BLaER1 treated with 17β-estradiol and CSF1 and Interleukin-3, amounts not matched to agents 10 nM and 100 nM (cell line): ENCODE results near the gene SLC25A43.
A peak's percentile ranks its signal among the peaks of the same experiment; 100 is the strongest.

Experiments
- H3K27ac ChIP-seq, 11 experiments: shearing (Covaris generic); formaldehyde crosslinking; 2 replicates each; pipeline ENCODE4 v1.8.1; 2022
- H3K27me3 ChIP-seq, 11 experiments: shearing (Covaris generic); formaldehyde crosslinking; 2 replicates each; pipeline ENCODE4 v1.8.1; 2022
- H3K36me3 ChIP-seq, 11 experiments: shearing (Covaris generic); formaldehyde crosslinking; 2 replicates each; pipeline ENCODE4 v1.8.1; 2022
- H3K4me1 ChIP-seq, 10 experiments: shearing (Covaris generic); formaldehyde crosslinking; 2 replicates each; pipeline ENCODE4 v1.8.1; 2022
- H3K4me2 ChIP-seq, 11 experiments: shearing (Covaris generic); formaldehyde crosslinking; 2 replicates each; pipeline ENCODE4 v1.8.1; 2022
- H3K4me3 ChIP-seq, 10 experiments: shearing (Covaris generic); formaldehyde crosslinking; 2 replicates each; pipeline ENCODE4 v1.8.1; 2022
- H3K9ac ChIP-seq, 11 experiments: shearing (Covaris generic); formaldehyde crosslinking; 2 replicates each; pipeline ENCODE4 v1.8.1; 2022
- H3K9me3 ChIP-seq, 11 experiments: shearing (Covaris generic); formaldehyde crosslinking; replicated peaks in 1 of 11; 2 replicates each; pipeline ENCODE4 v1.8.1; 2022
- H4K20me1 ChIP-seq, 11 experiments: shearing (Covaris generic); formaldehyde crosslinking; 2 replicates each; pipeline ENCODE4 v1.8.1; 2022
- Cebpa-rat ChIP-seq, 11 experiments: shearing (Covaris generic); IDR thresholded peaks; 2 replicates each; pipeline ENCODE4 v1.8.1; 2022

Gene SLC25A43

GRCh38 chrX:119467842-119468550, 68.9 kb downstream of the SLC25A43 start, which contains the start of gene SLC25A5:
TSS of gene SLC25A5 (plus strand) at chrX:119468444. CDS start at chrX:119468516, 72 bp downstream.
- H3K4me1 ChIP-seq, result peaks cover 0 to 17% (median 14%) of the 10 kb centered on the region in 10 experiments; a peak in 15 of 20 replicates
- no peaks in the 10 kb centered on the region for H3K27me3 ChIP-seq
- peak within 1 kb of the TSS; percentile 69 to 84 (median 79) for H3K4me2 ChIP-seq
- peaks cover 20 to 29% (median 25%) of the 10 kb centered on the region in 11 experiments; a peak in 21 of 22 replicates for H3K36me3 ChIP-seq
- H3K4me3 ChIP-seq, result peak within 1 kb of the TSS; percentile 69 to 85 (median 80)
- no peak for TF ChIP-seq Cebpa-rat (IDR thresholded peaks at IDR 0.05)
- H3K27ac ChIP-seq, result peak within 1 kb of the TSS; percentile 85 to 99 (median 95)
- peak within 1 kb of the TSS; percentile 86 to 99 (median 95) for H3K9ac ChIP-seq
- H4K20me1 ChIP-seq, result peaks cover 16 to 25% (median 19%) of the 10 kb centered on the region in 11 experiments
- H3K9me3 ChIP-seq, result peaks cover 0 to 20% (median 12%) of the 10 kb centered on the region in 11 experiments; a peak in 15 of 22 replicates

- H3K4me1 ChIP-seq, result peaks cover 0 to 17% (median 14%) of the 10 kb centered on the region in 10 experiments; a peak in 15 of 20 replicates
- H3K4me2 ChIP-seq, result peak overlapping the region; percentile 69 to 84 (median 79)
- peak overlapping the region; percentile 69 to 85 (median 80) for H3K4me3 ChIP-seq
- H3K36me3 ChIP-seq, result peaks cover 20 to 29% (median 25%) of the 10 kb centered on the region in 11 experiments; a peak in 21 of 22 replicates
- H3K27ac ChIP-seq, result peak overlapping the region; percentile 85 to 99 (median 95)
- TF ChIP-seq Cebpa-rat (IDR thresholded peaks at IDR 0.05), result no peak
- H3K9ac ChIP-seq, result peak overlapping the region; percentile 86 to 99 (median 95)
- H3K27me3 ChIP-seq, result no peaks in the 10 kb centered on the region
- peaks cover 0 to 20% (median 12%) of the 10 kb centered on the region in 11 experiments; a peak in 15 of 22 replicates for H3K9me3 ChIP-seq
- H4K20me1 ChIP-seq, result peaks cover 16 to 25% (median 19%) of the 10 kb centered on the region in 11 experiments
Measured at GRCh38 chrX:119468551-119469312, 69.6 kb downstream of the SLC25A43 start.

- H3K4me1 ChIP-seq, result peaks cover 0 to 17% (median 14%) of the 10 kb centered on the region in 10 experiments; a peak in 15 of 20 replicates
- peak overlapping the region; percentile 69 to 84 (median 79) for H3K4me2 ChIP-seq
- TF ChIP-seq Cebpa-rat (IDR thresholded peaks at IDR 0.05), result no peak
- H3K36me3 ChIP-seq, result peaks cover 20 to 29% (median 25%) of the 10 kb centered on the region in 11 experiments; a peak in 21 of 22 replicates
- peak overlapping the region; percentile 69 to 85 (median 80) for H3K4me3 ChIP-seq
- peaks cover 16 to 25% (median 19%) of the 10 kb centered on the region in 11 experiments for H4K20me1 ChIP-seq
- no peaks in the 10 kb centered on the region for H3K27me3 ChIP-seq
- peak overlapping the region; percentile 86 to 99 (median 95) for H3K9ac ChIP-seq
- peak overlapping the region in 10 of 11 experiments; percentile 85 to 99 (median 96); a peak in 21 of 22 replicates for H3K27ac ChIP-seq
- peaks cover 0 to 20% (median 12%) of the 10 kb centered on the region in 11 experiments; a peak in 15 of 22 replicates for H3K9me3 ChIP-seq
Measured at GRCh38 chrX:119469313-119469635, 70.1 kb downstream of the SLC25A43 start.

GRCh38 chrX:119474615-119475388, 75.7 kb downstream of the SLC25A43 start:
- H3K27me3 ChIP-seq, result no peaks in the 10 kb centered on the region
- no peak overlapping the region for H3K4me3 ChIP-seq
- peaks cover 11 to 29% (median 22%) of the 10 kb centered on the region in 10 experiments for H3K4me1 ChIP-seq
- no peak overlapping the region for H3K27ac ChIP-seq
- peaks cover 9 to 17% (median 11%) of the 10 kb centered on the region in 11 experiments for H4K20me1 ChIP-seq
- H3K36me3 ChIP-seq, result peaks cover 16 to 21% (median 20%) of the 10 kb centered on the region in 11 experiments; a peak in 21 of 22 replicates
- peaks cover 0 to 2% (median 0%) of the 10 kb centered on the region in 11 experiments; a peak in 3 of 22 replicates for H3K9me3 ChIP-seq
- TF ChIP-seq Cebpa-rat (IDR thresholded peaks at IDR 0.05), result no peak
- no peak overlapping the region for H3K4me2 ChIP-seq
- no peak overlapping the region for H3K9ac ChIP-seq

- H3K36me3 ChIP-seq, result peaks cover 10 to 14% (median 12%) of the 10 kb centered on the region in 11 experiments; a peak in 20 of 22 replicates
- H4K20me1 ChIP-seq, result peaks cover 2 to 10% (median 4%) of the 10 kb centered on the region in 11 experiments; a peak in 18 of 22 replicates
- H3K9me3 ChIP-seq, result no peaks in the 10 kb centered on the region
- no peak overlapping the region for H3K4me3 ChIP-seq
- no peak overlapping the region for H3K9ac ChIP-seq
- no peak for TF ChIP-seq Cebpa-rat (IDR thresholded peaks at IDR 0.05)
- H3K27me3 ChIP-seq, result no peaks in the 10 kb centered on the region
- H3K4me1 ChIP-seq, result peaks cover 11 to 23% (median 15%) of the 10 kb centered on the region in 10 experiments; a peak in 19 of 20 replicates
- no peak overlapping the region for H3K4me2 ChIP-seq
- no peak overlapping the region for H3K27ac ChIP-seq
Measured at GRCh38 chrX:119475389-119476101, 76.4 kb downstream of the SLC25A43 start.

- TF ChIP-seq Cebpa-rat (IDR thresholded peaks at IDR 0.05), result peak in 7 of 11 experiments; percentile 18 to 83 (median 58); a peak in 10 of 22 replicates
- no peaks in the 10 kb centered on the region for H3K9me3 ChIP-seq
- H3K27me3 ChIP-seq, result no peaks in the 10 kb centered on the region
- H3K4me3 ChIP-seq, result no peak overlapping the region; a peak in 1 of 20 replicates
- peaks cover 20 to 36% (median 26%) of the 10 kb centered on the region in 10 experiments for H3K4me1 ChIP-seq
- H3K4me2 ChIP-seq, result peak overlapping the region in 10 of 11 experiments; percentile 21 to 68 (median 52); a peak in 20 of 22 replicates
- peak overlapping the region in 6 of 11 experiments; percentile 33 to 71 (median 57); a peak in 11 of 22 replicates for H3K27ac ChIP-seq
- H3K9ac ChIP-seq, result peak overlapping the region in 4 of 11 experiments; percentile 22 to 49 (median 38); a peak in 5 of 22 replicates
- no peaks in the 10 kb centered on the region for H3K36me3 ChIP-seq
- H4K20me1 ChIP-seq, result no peaks in the 10 kb centered on the region
Measured at GRCh38 chrX:119477812-119478232, 78.7 kb downstream of the SLC25A43 start.

GRCh38 chrX:119478504-119478903, 79.4 kb downstream of the SLC25A43 start:
- TF ChIP-seq Cebpa-rat (IDR thresholded peaks at IDR 0.05), result no peak
- Histone ChIP-seq H3K27ac (peak overlapping the region in 6 of 11 experiments; percentile 33 to 71 (median 57); a peak in 11 of 22 replicates), H3K4me2 (peak overlapping the region in 9 of 11 experiments; percentile 45 to 68 (median 56); a peak in 15 of 22 replicates), H3K9ac (no peak overlapping the region), H4K20me1 (no peaks in the 10 kb centered on the region), H3K4me3 (no peak overlapping the region), H3K9me3 (no peaks in the 10 kb centered on the region), H3K27me3 (no peaks in the 10 kb centered on the region), H3K36me3 (no peaks in the 10 kb centered on the region), H3K4me1 (peaks cover 20 to 36% (median 26%) of the 10 kb centered on the region in 10 experiments)
